ENCODE data around the gene MGAT4B.

The MGAT4B gene

GRCh38 chr5:179817890-179818745 lies 11.5 kb upstream of the MGAT4B start:
- H2BK5ac ChIP-seq (ENCODE audit: low read depth, low read length, poor library complexity) = peak overlapping the region; percentile 84
- H3K4me1 ChIP-seq (ENCODE audit: control insufficient read depth in 1 of 2, insufficient read depth in 2 of 2, low read length in 2 of 2) = peaks cover 33 to 40% of the 10 kb centered on the region in 2 experiments
- H3K9ac ChIP-seq (ENCODE audit: low read length) = no peak overlapping the region
- no peaks in the 10 kb centered on the region for H3K9me3 ChIP-seq (ENCODE audit: insufficient read depth, low read depth, low read length)
- peak overlapping the region; percentile 89 for H3K18ac ChIP-seq (ENCODE audit: low read length)
- peaks cover 41% of the 10 kb centered on the region for H3K79me1 ChIP-seq (ENCODE audit: low read length)
- H2BK120ac ChIP-seq (ENCODE audit: insufficient read depth, low read length, poor library complexity) = peak overlapping the region; percentile 85
- H3K4me3 ChIP-seq (ENCODE audit: low read depth, low read length) = peak overlapping the region; percentile 46
- H2BK12ac ChIP-seq (ENCODE audit: low read length) = peak overlapping the region; percentile 78
- WGBS (ENCODE audit: extremely low coverage, insufficient coverage, insufficient read length) = no CpG with 5 or more reads among the region's 14 CpGs
- peak overlapping the region; percentile 81 for H2AK5ac ChIP-seq (ENCODE audit: low read length)
- peak overlapping the region; percentile 48 for H2AFZ ChIP-seq (ENCODE audit: insufficient read depth, low read length, poor library complexity)
- peak overlapping the region; percentile 44 for H3K4ac ChIP-seq (ENCODE audit: low read depth, low read length)
- peak overlapping the region; percentile 72 for H3K4me2 ChIP-seq (ENCODE audit: low read length)
- H4K91ac ChIP-seq (ENCODE audit: low read depth, low read length) = peak overlapping the region; percentile 97
- H3K27ac ChIP-seq (ENCODE audit: low read depth, low read length) = peak overlapping the region; percentile 94
- DNase-seq = no peak
- H3K27me3 ChIP-seq (ENCODE audit: insufficient read depth, low read length) = no peaks in the 10 kb centered on the region
- H4K12ac ChIP-seq (ENCODE audit: low read depth, low read length) = peak overlapping the region; percentile 1
- peaks cover 28% of the 10 kb centered on the region for H3K79me2 ChIP-seq (ENCODE audit: control insufficient read depth, insufficient read depth, low read length, poor library complexity)
- H3K14ac ChIP-seq (ENCODE audit: low read length) = peak overlapping the region; percentile 81
- H3K23ac ChIP-seq (ENCODE audit: low read length) = no peak overlapping the region
- H4K8ac ChIP-seq (ENCODE audit: low read depth, low read length) = peak overlapping the region; percentile 89
- H3K36me3 ChIP-seq (ENCODE audit: control insufficient read depth in 1 of 2, insufficient read depth in 2 of 2, low read length in 2 of 2) = peaks cover 21 to 24% of the 10 kb centered on the region in 2 experiments

GRCh38 chr5:179817470-179817840 lies 10.8 kb upstream of the MGAT4B start:
- Histone ChIP-seq H3K4me1 (ENCODE audit: control insufficient read depth in 1 of 2, insufficient read depth in 2 of 2, low read length in 2 of 2) (peaks cover 29 to 36% of the 10 kb centered on the region in 2 experiments), H2AFZ (ENCODE audit: insufficient read depth, low read length, poor library complexity) (no peak overlapping the region), H4K12ac (ENCODE audit: low read depth, low read length) (no peak overlapping the region), H2BK5ac (ENCODE audit: low read depth, low read length, poor library complexity) (no peak overlapping the region), H3K9me3 (ENCODE audit: insufficient read depth, low read depth, low read length) (no peaks in the 10 kb centered on the region), H3K27ac (ENCODE audit: low read depth, low read length) (no peak overlapping the region), H3K79me2 (ENCODE audit: control insufficient read depth, insufficient read depth, low read length, poor library complexity) (peaks cover 25% of the 10 kb centered on the region), H3K14ac (ENCODE audit: low read length) (peak overlapping the region; percentile 78), H2BK12ac (ENCODE audit: low read length) (peak overlapping the region; percentile 63), H4K8ac (ENCODE audit: low read depth, low read length) (peak overlapping the region; percentile 80), H3K23ac (ENCODE audit: low read length) (no peak overlapping the region), H3K9ac (ENCODE audit: low read length) (no peak overlapping the region), H4K91ac (ENCODE audit: low read depth, low read length) (peak overlapping the region; percentile 60), H3K79me1 (ENCODE audit: low read length) (peaks cover 41% of the 10 kb centered on the region), H3K4ac (ENCODE audit: low read depth, low read length) (no peak overlapping the region), H3K36me3 (ENCODE audit: control insufficient read depth in 1 of 2, insufficient read depth in 2 of 2, low read length in 2 of 2) (peaks cover 18 to 23% of the 10 kb centered on the region in 2 experiments), H2AK5ac (ENCODE audit: low read length) (peak overlapping the region; percentile 32), H3K27me3 (ENCODE audit: insufficient read depth, low read length) (no peaks in the 10 kb centered on the region), H3K18ac (ENCODE audit: low read length) (no peak overlapping the region), H3K4me2 (ENCODE audit: low read length) (peak overlapping the region; percentile 78), H3K4me3 (ENCODE audit: low read depth, low read length) (peak overlapping the region; percentile 73), H2BK120ac (ENCODE audit: insufficient read depth, low read length, poor library complexity) (peak overlapping the region; percentile 58)
- no CpG with 5 or more reads among the region's 8 CpGs for WGBS (ENCODE audit: extremely low coverage, insufficient coverage, insufficient read length)
- no peak for DNase-seq

GRCh38 chr5:179816796-179817469 lies 10.3 kb upstream of the MGAT4B start:
- no CpG with 5 or more reads among the region's 72 CpGs for WGBS (ENCODE audit: extremely low coverage, insufficient coverage, insufficient read length)
- peak overlapping the region; percentile 39 for H2AK5ac ChIP-seq (ENCODE audit: low read length)
- peaks cover 41% of the 10 kb centered on the region for H3K79me1 ChIP-seq (ENCODE audit: low read length)

GRCh38 chr5:179816401-179816795 lies 9.7 kb upstream of the MGAT4B start:
- no peak overlapping the region for H3K27ac ChIP-seq (ENCODE audit: low read depth, low read length)
- no peak overlapping the region for H3K4me3 ChIP-seq (ENCODE audit: low read depth, low read length)
- H3K18ac ChIP-seq (ENCODE audit: low read length) = peak overlapping the region; percentile 79
- peak overlapping the region; percentile 78 for H3K14ac ChIP-seq (ENCODE audit: low read length)
- H3K23ac ChIP-seq (ENCODE audit: low read length) = no peak overlapping the region
- peak overlapping the region; percentile 6 for H4K12ac ChIP-seq (ENCODE audit: low read depth, low read length)
- H3K9ac ChIP-seq (ENCODE audit: low read length) = no peak overlapping the region
- H3K4me2 ChIP-seq (ENCODE audit: low read length) = peak overlapping the region; percentile 78
- peak overlapping the region; percentile 18 for H2BK12ac ChIP-seq (ENCODE audit: low read length)
- H2AK5ac ChIP-seq (ENCODE audit: low read length) = peak overlapping the region; percentile 35
- peaks cover 24 to 27% of the 10 kb centered on the region in 2 experiments for H3K36me3 ChIP-seq (ENCODE audit: control insufficient read depth in 1 of 2, insufficient read depth in 2 of 2, low read length in 2 of 2)
- peak overlapping the region; percentile 80 for H4K8ac ChIP-seq (ENCODE audit: low read depth, low read length)
- H4K91ac ChIP-seq (ENCODE audit: low read depth, low read length) = peak overlapping the region; percentile 60
- DNase-seq = no peak
- H3K4ac ChIP-seq (ENCODE audit: low read depth, low read length) = no peak overlapping the region
- peak overlapping the region; percentile 3 for H2BK5ac ChIP-seq (ENCODE audit: low read depth, low read length, poor library complexity)
- H2BK120ac ChIP-seq (ENCODE audit: insufficient read depth, low read length, poor library complexity) = peak overlapping the region; percentile 26
- no peaks in the 10 kb centered on the region for H3K27me3 ChIP-seq (ENCODE audit: insufficient read depth, low read length)
- no peaks in the 10 kb centered on the region for H3K9me3 ChIP-seq (ENCODE audit: insufficient read depth, low read depth, low read length)
- WGBS (ENCODE audit: extremely low coverage, insufficient coverage, insufficient read length) = no CpG with 5 or more reads among the region's 23 CpGs
- peaks cover 26 to 32% of the 10 kb centered on the region in 2 experiments for H3K4me1 ChIP-seq (ENCODE audit: control insufficient read depth in 1 of 2, insufficient read depth in 2 of 2, low read length in 2 of 2)
- peaks cover 39% of the 10 kb centered on the region for H3K79me1 ChIP-seq (ENCODE audit: low read length)
- peaks cover 20% of the 10 kb centered on the region for H3K79me2 ChIP-seq (ENCODE audit: control insufficient read depth, insufficient read depth, low read length, poor library complexity)
- H2AFZ ChIP-seq (ENCODE audit: insufficient read depth, low read length, poor library complexity) = peak overlapping the region; percentile 73

More at GRCh38 chr5:179816796-179817469, 10.3 kb upstream of the MGAT4B start:
- peak overlapping the region; percentile 58 for H2BK120ac ChIP-seq (ENCODE audit: insufficient read depth, low read length, poor library complexity)
- H4K91ac ChIP-seq (ENCODE audit: low read depth, low read length) = peak overlapping the region; percentile 60
- H4K8ac ChIP-seq (ENCODE audit: low read depth, low read length) = peak overlapping the region; percentile 80
- H3K23ac ChIP-seq (ENCODE audit: low read length) = no peak overlapping the region
- H2BK12ac ChIP-seq (ENCODE audit: low read length) = peak overlapping the region; percentile 63
- peak overlapping the region; percentile 3 for H2BK5ac ChIP-seq (ENCODE audit: low read depth, low read length, poor library complexity)
- H3K36me3 ChIP-seq (ENCODE audit: control insufficient read depth in 1 of 2, insufficient read depth in 2 of 2, low read length in 2 of 2) = peaks cover 21 to 25% of the 10 kb centered on the region in 2 experiments
- H3K4me1 ChIP-seq (ENCODE audit: control insufficient read depth in 1 of 2, insufficient read depth in 2 of 2, low read length in 2 of 2) = peaks cover 26 to 32% of the 10 kb centered on the region in 2 experiments
- peak overlapping the region; percentile 55 for H3K4ac ChIP-seq (ENCODE audit: low read depth, low read length)
- peak overlapping the region; percentile 6 for H3K27ac ChIP-seq (ENCODE audit: low read depth, low read length)
- peak in 1 of 2 donors; percentile 31 for DNase-seq
- no peaks in the 10 kb centered on the region for H3K27me3 ChIP-seq (ENCODE audit: insufficient read depth, low read length)
- H3K18ac ChIP-seq (ENCODE audit: low read length) = peak overlapping the region; percentile 79
- peak overlapping the region; percentile 79 for H4K12ac ChIP-seq (ENCODE audit: low read depth, low read length)
- H3K9me3 ChIP-seq (ENCODE audit: insufficient read depth, low read depth, low read length) = no peaks in the 10 kb centered on the region
- H3K14ac ChIP-seq (ENCODE audit: low read length) = peak overlapping the region; percentile 78
- H3K79me2 ChIP-seq (ENCODE audit: control insufficient read depth, insufficient read depth, low read length, poor library complexity) = peaks cover 21% of the 10 kb centered on the region
- H2AFZ ChIP-seq (ENCODE audit: insufficient read depth, low read length, poor library complexity) = peak overlapping the region; percentile 73
- peak overlapping the region; percentile 78 for H3K4me2 ChIP-seq (ENCODE audit: low read length)
- H3K9ac ChIP-seq (ENCODE audit: low read length) = peak overlapping the region; percentile 37
- H3K4me3 ChIP-seq (ENCODE audit: low read depth, low read length) = peak overlapping the region; percentile 73

Measured in trophoblast cell (in vitro differentiated cells and primary cell).